Activated effector memory CD4-positive, alpha-beta T cell treated with anti-CD3 and anti-CD28 coated beads, Interleukin-2, amount 50 U/mL, for 16 hours (primary cell): ENCODE results near the gene HSPB9.
"Not testable (repeated sequence)": the region's sequence is repeated elsewhere in the genome, so short reads cannot be mapped to it uniquely, and the experiment has no call there.

Experiments
- DNase-seq: peaks from one replicate; pipeline ENCODE4 v3.0.0-alpha.2; 2020

The HSPB9 gene

GRCh38 chr17:42120161-42120769, 2.3 kb upstream of the HSPB9 start:
- DNase-seq: no peak

- DNase-seq: peak; percentile 93
Measured at GRCh38 chr17:42120770-42121769, 1.5 kb upstream of the HSPB9 start, which contains the start of gene KAT2A. TSS of gene KAT2A (minus strand) at chr17:42121367. CDS start at chr17:42121304, 63 bp downstream.

GRCh38 chr17:42124256-42124655, 1.7 kb downstream of the HSPB9 start:
- DNase-seq: no peak

- no peak for DNase-seq
Measured at GRCh38 chr17:42125565-42125964, 3.0 kb downstream of the HSPB9 start.

- DNase-seq: no peak
Measured at GRCh38 chr17:42126836-42127235, 4.2 kb downstream of the HSPB9 start.

GRCh38 chr17:42127414-42127813, 4.8 kb downstream of the HSPB9 start:
- no peak for DNase-seq

GRCh38 chr17:42129109-42129837, 6.7 kb downstream of the HSPB9 start:
- no peak for DNase-seq

GRCh38 chr17:42130310-42130936, 7.8 kb downstream of the HSPB9 start:
- no peak for DNase-seq

GRCh38 chr17:42131232-42131631, 8.6 kb downstream of the HSPB9 start:
- no peak for DNase-seq

GRCh38 chr17:42131981-42132432, 9.4 kb downstream of the HSPB9 start:
- DNase-seq: no peak

GRCh38 chr17:42132941-42133340, 10.3 kb downstream of the HSPB9 start:
- no peak for DNase-seq

GRCh38 chr17:42133461-42134041, 10.9 kb downstream of the HSPB9 start:
- DNase-seq: no peak

- DNase-seq: no peak
Measured at GRCh38 chr17:42135151-42135550, 12.5 kb downstream of the HSPB9 start.

- no peak for DNase-seq
Measured at GRCh38 chr17:42135664-42136653, 13.4 kb downstream of the HSPB9 start.

- DNase-seq: no peak
Measured at GRCh38 chr17:42136654-42137051, 14.0 kb downstream of the HSPB9 start.

GRCh38 chr17:42138749-42139492, 16.3 kb downstream of the HSPB9 start:
- DNase-seq: no peak

- not testable (repeated sequence) for DNase-seq
Measured at GRCh38 chr17:42140690-42141089, 18.1 kb downstream of the HSPB9 start.

- no peak for DNase-seq
Measured at GRCh38 chr17:42141382-42141781, 18.8 kb downstream of the HSPB9 start.

- DNase-seq: no peak
Measured at GRCh38 chr17:42142371-42142896, 19.8 kb downstream of the HSPB9 start.

GRCh38 chr17:42143138-42143537, 20.5 kb downstream of the HSPB9 start:
- not testable (repeated sequence) for DNase-seq
